B cell (primary cell): ENCODE results near the gene KLC4. TPM values are rescaled to one million over a fixed set of nuclear protein-coding genes. Genes with fewer than 3 reads are reported as not detected.

ENCODE experiments used
- ATAC-seq: fragments of 200-7000 bp; cut with Tn5 transposase; one replicate; pipeline ENCODE4 v1.10.0; 2021; ENCODE audit warnings: low read depth, mild to moderate bottlenecking, moderate number of reproducible peaks, moderate library complexity
- CTCF ChIA-PET: fragments of 350-600 bp; sonication (Branson Sonifier 250); formaldehyde crosslinking; loops from one replicate; lab custom pipeline; 2021; ENCODE audit warnings: antibody characterized with exemption, inconsistent platforms; lab: Charles Lee
- POLR2A ChIA-PET: fragments of 350-600 bp; sonication (Branson Sonifier 250); formaldehyde crosslinking; loops from one replicate; lab custom pipeline; 2021; ENCODE audit warnings: antibody characterized with exemption; lab: Charles Lee
- DNase-seq: peaks from one replicate; pipeline ENCODE4 v3.0.0; 2013
- H2AFZ ChIP-seq: 2 replicates; pipeline ENCODE4 v1.6.1; 2012; ENCODE audit warnings: mild to moderate bottlenecking, low read depth, low read length; ENCODE audit not compliant: insufficient read depth, poor library complexity, severe bottlenecking
- H3K27ac ChIP-seq, 2 donors: 1 replicate in 1 of 2; 2 replicates in 1 of 2; pipeline ENCODE4 v1.5.1; 2012 to 2013; ENCODE audit warnings: low read length in 2 of 2, mild to moderate bottlenecking in 2 of 2, moderate library complexity in 1 of 2
- H3K27me3 ChIP-seq, 4 experiments: fragments of 200-600 bp in 1 of 4; sonication (generic) in 1 of 4; replicated peaks in 1 of 4; 1 replicate in 2 of 4; 2 replicates in 2 of 4; pipeline versions ENCODE4 v1.6.1 to v1.7.0; 2013 to 2016; ENCODE audit warnings: low read length in 3 of 4, mild to moderate bottlenecking in 2 of 4, mixed read lengths in 1 of 4, moderate library complexity in 1 of 4; ENCODE audit not compliant: insufficient read depth in 4 of 4, control insufficient read depth in 3 of 4; ENCODE audit errors: control extremely low read depth in 1 of 4
- H3K36me3 ChIP-seq, 2 experiments: replicated peaks in 1 of 2; 1 replicate in 1 of 2; 2 replicates in 1 of 2; pipeline versions ENCODE4 v1.6.1 to v1.7.1; 2013; ENCODE audit warnings: low read length in 1 of 2; ENCODE audit not compliant: insufficient read depth in 2 of 2, control insufficient read depth in 1 of 2; ENCODE audit errors: control extremely low read depth in 1 of 2, extremely low read depth in 1 of 2
- H3K4me1 ChIP-seq, 2 donors: fragments of 200-600 bp in 1 of 2; sonication (generic) in 1 of 2; 1 replicate in 1 of 2; 2 replicates in 1 of 2; pipeline versions ENCODE4 v1.5.1 to v1.6.1; 2013 to 2017; ENCODE audit warnings: low read length in 2 of 2; ENCODE audit not compliant: control insufficient read depth in 2 of 2, insufficient read depth in 2 of 2
- H3K4me2 ChIP-seq: replicated peaks from 2 replicates; pipeline ENCODE3; 2012; ENCODE audit warnings: mild to moderate bottlenecking, low read depth, low read length; ENCODE audit not compliant: poor library complexity, severe bottlenecking
- H3K4me3 ChIP-seq, 5 experiments: fragments of 200-600 bp in 1 of 5; sonication (generic) in 1 of 5; 1 replicate in 3 of 5; 2 replicates in 2 of 5; pipeline versions ENCODE4 v1.5.1 to v1.7.0; 2011 to 2016; ENCODE audit warnings: low read length in 4 of 5, mild to moderate bottlenecking in 4 of 5, low read depth in 2 of 5, control low read depth in 1 of 5, moderate library complexity in 1 of 5; ENCODE audit not compliant: insufficient read depth in 1 of 5; ENCODE audit errors: control extremely low read depth in 1 of 5, extremely low read depth in 1 of 5
- H3K79me2 ChIP-seq: fragments of 200-600 bp; sonication (generic); one replicate; pipeline ENCODE4 v1.6.0; 2016; ENCODE audit warnings: low read length; ENCODE audit not compliant: control insufficient read depth, insufficient read depth
- H3K9ac ChIP-seq: fragments of 200-600 bp; sonication (generic); 2 replicates; pipeline ENCODE4 v1.6.1; 2017; ENCODE audit warnings: mild to moderate bottlenecking, low read length, moderate library complexity
- H3K9me3 ChIP-seq, 3 donors: one replicate each; pipeline versions ENCODE4 v1.6.1 to v1.7.1; 2013; ENCODE audit warnings: low read length in 2 of 3; ENCODE audit not compliant: control insufficient read depth in 2 of 3, insufficient read depth in 1 of 3; ENCODE audit errors: control extremely low read depth in 1 of 3
- H4K20me1 ChIP-seq: 2 replicates; pipeline ENCODE4 v1.6.0; 2012; ENCODE audit warnings: mild to moderate bottlenecking, low read length; ENCODE audit not compliant: insufficient read depth, control insufficient read depth, poor library complexity, severe bottlenecking
- H3K27ac Mint-ChIP-seq: one replicate; pipeline ENCODE4 v1.8.0; 2021; ENCODE audit warnings: mixed read lengths
- H3K27me3 Mint-ChIP-seq: one replicate; pipeline ENCODE4 v1.8.0; 2021; ENCODE audit warnings: mixed read lengths
- H3K4me1 Mint-ChIP-seq: one replicate; pipeline ENCODE4 v1.8.0; 2021; ENCODE audit warnings: mixed read lengths
- H3K4me3 Mint-ChIP-seq: one replicate; pipeline ENCODE4 v1.8.0; 2021; ENCODE audit warnings: mixed read lengths
- H3K9me3 Mint-ChIP-seq: one replicate; pipeline ENCODE4 v1.8.0; 2022; ENCODE audit warnings: mixed read lengths; ENCODE audit not compliant: insufficient read depth
- CTCF ChIP-seq: fragments of 200-600 bp; IDR thresholded peaks from one replicate; pipeline ENCODE4 v1.8.0; 2022; ENCODE audit warnings: antibody characterized with exemption, mild to moderate bottlenecking
- EZH2 ChIP-seq: IDR thresholded peaks from 2 replicates; pipeline ENCODE4 v1.6.1; 2012; ENCODE audit warnings: borderline replicate concordance, low read depth, mild to moderate bottlenecking, moderate library complexity, low read length; ENCODE audit not compliant: insufficient read depth, poor library complexity, severe bottlenecking
- WGBS: methylation state at CpG from one replicate; pipeline ENCODE4 v1.1.5; 2013; ENCODE audit warnings: missing lambda C conversion rate; ENCODE audit not compliant: insufficient coverage; 5-methylcytosine and 5-hydroxymethylcytosine counted together
- intact Hi-C: fragments of 100-400 bp; cut with micrococcal nuclease; formaldehyde crosslinking; loops from one replicate; pipeline ENCODE4 v1.10.0; 2022
- polyA plus RNA-seq: library from polyadenylated mRNA; depleted of rRNA; stranded (reverse); fragments of >200 nt; gene quantifications from 2 replicates; pipeline ENCODE4 v1.2.3, GENCODE V29; 2012
- total RNA-seq, 2 donors: library from RNA; stranded (reverse); fragments of 120-200 nt in 1 of 2; gene quantifications; 1 replicate in 1 of 2; 2 replicates in 1 of 2; pipeline versions ENCODE4 v1.2.3 to v1.2.4, GENCODE V29; 2013 to 2022

KLC4 gene
- total and polyA plus RNA-seq, 2 donors (not counting 1 experiment from before 2014, with no cell fraction given), result 30.6 to 52.7 TPM

- ATAC-seq (no peak), DNase-seq (no peak)
- TF ChIP-seq EZH2 (no peak), CTCF (no peak)
- Mint-ChIP-seq H3K4me3 (no peak overlapping the region), H3K27me3 (no peaks in the 10 kb centered on the region), H3K27ac (no peak overlapping the region), H3K4me1 (no peaks in the 10 kb centered on the region), H3K9me3 (no peaks in the 10 kb centered on the region)
- H3K4me2 ChIP-seq, result no peak overlapping the region
- no peak overlapping the region for H2AFZ ChIP-seq
- no peaks in the 10 kb centered on the region for H3K79me2 ChIP-seq
- no peak overlapping the region for H3K4me3 ChIP-seq
- H3K27ac ChIP-seq, result no peak overlapping the region
- H3K9ac ChIP-seq, result no peak overlapping the region
- 79% methylated on average over 4 of the region's 4 CpGs for WGBS
- H3K27me3 ChIP-seq, result no peaks in the 10 kb centered on the region
- ChIA-PET POLR2A (no interaction called here), CTCF (no interaction called here)
- intact Hi-C loops, result no loop called here
- H3K36me3 ChIP-seq, result no peaks in the 10 kb centered on the region
- no peaks in the 10 kb centered on the region for H3K4me1 ChIP-seq
- H4K20me1 ChIP-seq, result no peaks in the 10 kb centered on the region
- H3K9me3 ChIP-seq, result no peaks in the 10 kb centered on the region
These were observed 60.1 kb downstream of the KLC4 start for GRCh38 chr6:43119482-43119881.

DNA sequence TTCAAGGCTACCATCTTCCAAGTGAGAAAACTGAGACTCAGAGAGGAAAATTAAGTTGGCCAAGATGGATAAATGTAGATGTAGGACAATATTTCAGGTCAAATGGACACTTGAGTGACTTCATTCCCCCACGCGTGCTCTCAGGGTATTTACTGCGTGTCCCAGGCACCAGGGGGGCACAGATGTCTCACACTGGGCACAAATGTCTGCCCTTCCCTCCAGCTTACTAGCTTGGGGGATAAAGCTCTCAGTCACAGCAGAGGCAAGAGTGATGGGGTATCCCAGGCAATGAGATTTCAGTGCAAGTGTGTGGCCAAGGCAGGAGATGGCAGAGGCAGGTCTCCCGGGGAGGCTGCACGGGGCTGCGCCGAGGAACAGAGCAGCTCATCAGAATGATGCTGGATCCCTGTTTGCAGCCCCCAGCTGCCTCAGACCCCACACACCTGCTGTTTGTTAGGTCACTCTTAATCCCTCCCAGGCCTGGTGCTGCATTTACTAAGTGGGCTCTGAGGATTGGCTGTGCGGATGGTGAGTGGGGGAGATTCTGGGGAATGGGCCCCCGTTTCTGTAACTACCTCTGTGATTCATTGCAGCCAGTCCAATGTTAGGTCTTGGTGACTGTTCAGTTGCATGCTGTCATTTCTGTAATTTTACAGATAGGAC, 60.8 kb downstream of the KLC4 start:
- no peaks in the 10 kb centered on the region for H3K27me3 ChIP-seq
- DNase-seq (no peak), ATAC-seq (no peak)
- Mint-ChIP-seq H3K27me3 (no peaks in the 10 kb centered on the region), H3K4me1 (no peaks in the 10 kb centered on the region), H3K27ac (no peak overlapping the region), H3K9me3 (no peaks in the 10 kb centered on the region), H3K4me3 (no peak overlapping the region)
- no peaks in the 10 kb centered on the region for H3K79me2 ChIP-seq
- CTCF ChIA-PET, result no interaction called here
- 96% methylated on average over 9 of the region's 9 CpGs for WGBS
- no peak overlapping the region for H3K27ac ChIP-seq
- TF ChIP-seq EZH2 (no peak), CTCF (no peak)
- H3K36me3 ChIP-seq, result no peaks in the 10 kb centered on the region
- H4K20me1 ChIP-seq, result no peaks in the 10 kb centered on the region
- no peaks in the 10 kb centered on the region for H3K9me3 ChIP-seq
- no peak overlapping the region for H3K4me3 ChIP-seq
- H3K4me2 ChIP-seq, result no peak overlapping the region
- intact Hi-C loops, result no loop called here
- no peak overlapping the region for H3K9ac ChIP-seq
- POLR2A ChIA-PET, result no interaction called here
- no peak overlapping the region for H2AFZ ChIP-seq
- H3K4me1 ChIP-seq, result no peaks in the 10 kb centered on the region
